GM20000 (cell line): ENCODE measurements around the gene PEAR1.

Experiments used
- DNase-seq: peaks from one replicate; pipeline ENCODE4 v3.0.0; 2012; ENCODE audit warnings: low spot score
- TF ChIP-seq, protein P1 (sequence below): IDR thresholded peaks from 2 replicates; pipeline ENCODE4 v1.5.1; 2012; ENCODE audit warnings: mild to moderate bottlenecking, control low read depth; ENCODE audit errors: extremely low read depth, missing control alignments

Gene PEAR1

DNA sequence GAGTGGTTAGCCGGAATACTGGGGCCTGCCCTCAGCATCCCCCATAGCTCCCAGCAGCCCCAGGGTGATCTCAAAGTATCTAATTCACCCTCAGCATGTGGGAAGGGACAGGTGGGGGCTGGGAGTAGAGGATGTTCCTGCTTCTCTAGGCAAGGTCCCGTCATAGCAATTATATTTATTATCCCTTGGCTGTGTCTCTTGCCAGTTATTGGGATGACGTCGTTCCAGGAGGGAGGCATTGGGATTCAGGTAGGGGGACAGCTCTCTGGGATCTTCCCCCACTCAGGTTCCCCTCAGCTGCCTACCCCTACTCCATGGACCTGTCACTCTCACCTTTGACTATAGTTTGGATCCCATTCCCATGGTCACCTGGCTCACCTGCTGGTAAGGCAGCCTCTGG is 11.9 kb upstream of the PEAR1 start:
- no peak for DNase-seq
- TF ChIP-seq, protein P1, sequence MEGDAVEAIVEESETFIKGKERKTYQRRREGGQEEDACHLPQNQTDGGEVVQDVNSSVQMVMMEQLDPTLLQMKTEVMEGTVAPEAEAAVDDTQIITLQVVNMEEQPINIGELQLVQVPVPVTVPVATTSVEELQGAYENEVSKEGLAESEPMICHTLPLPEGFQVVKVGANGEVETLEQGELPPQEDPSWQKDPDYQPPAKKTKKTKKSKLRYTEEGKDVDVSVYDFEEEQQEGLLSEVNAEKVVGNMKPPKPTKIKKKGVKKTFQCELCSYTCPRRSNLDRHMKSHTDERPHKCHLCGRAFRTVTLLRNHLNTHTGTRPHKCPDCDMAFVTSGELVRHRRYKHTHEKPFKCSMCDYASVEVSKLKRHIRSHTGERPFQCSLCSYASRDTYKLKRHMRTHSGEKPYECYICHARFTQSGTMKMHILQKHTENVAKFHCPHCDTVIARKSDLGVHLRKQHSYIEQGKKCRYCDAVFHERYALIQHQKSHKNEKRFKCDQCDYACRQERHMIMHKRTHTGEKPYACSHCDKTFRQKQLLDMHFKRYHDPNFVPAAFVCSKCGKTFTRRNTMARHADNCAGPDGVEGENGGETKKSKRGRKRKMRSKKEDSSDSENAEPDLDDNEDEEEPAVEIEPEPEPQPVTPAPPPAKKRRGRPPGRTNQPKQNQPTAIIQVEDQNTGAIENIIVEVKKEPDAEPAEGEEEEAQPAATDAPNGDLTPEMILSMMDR, result no peak

GRCh38 chr1:156882543-156882942 is 11.0 kb upstream of the PEAR1 start:
- TF ChIP-seq, protein P1, result no peak
- no peak for DNase-seq

DNA sequence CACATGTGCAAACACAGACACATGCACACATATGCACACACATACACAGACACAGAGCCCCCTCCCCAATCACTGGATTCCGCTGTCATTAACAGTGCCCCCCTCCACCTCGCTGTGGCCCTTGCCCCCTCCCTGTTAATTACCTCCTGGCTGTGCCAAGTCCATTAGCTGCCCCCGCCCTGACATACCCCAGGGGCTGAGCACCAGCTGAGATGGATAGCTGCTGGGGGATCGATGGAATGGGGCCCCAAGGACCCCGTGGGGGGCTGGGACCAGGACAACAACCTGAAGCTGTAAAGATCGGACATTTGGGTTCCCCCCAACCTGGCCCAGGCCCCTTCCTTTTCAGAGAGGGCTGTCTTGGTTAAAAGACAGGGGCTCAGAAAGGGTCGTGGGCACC is 9.6 kb upstream of the PEAR1 start:
- TF ChIP-seq, protein P1, result no peak
- no peak for DNase-seq

- no peak for DNase-seq
- TF ChIP-seq, protein P1, result no peak
Observed at GRCh38 chr1:156884560-156885184, 8.8 kb upstream of the PEAR1 start.

GRCh38 chr1:156885314-156885713 is 8.2 kb upstream of the PEAR1 start:
- TF ChIP-seq, protein P1, result no peak
- no peak for DNase-seq

GRCh38 chr1:156885880-156886355 is 7.6 kb upstream of the PEAR1 start:
- DNase-seq, result no peak
- TF ChIP-seq, protein P1, result no peak

GRCh38 chr1:156886583-156887281 is 6.8 kb upstream of the PEAR1 start:
- no peak for DNase-seq

More at GRCh38 chr1:156886583-156887281, 6.8 kb upstream of the PEAR1 start:
- TF ChIP-seq, protein P1, result no peak
